Fibroblast of villous mesenchyme (primary cell): Measurements from ENCODE around the gene ZNF655. TPM values are rescaled to one million over a fixed set of nuclear protein-coding genes. Genes with fewer than 3 reads are reported as not detected.

ENCODE experiments used
- DNase-seq: peaks from one replicate; pipeline ENCODE4 v3.0.0-alpha.2; 2010; ENCODE audit warnings: low read depth
- H3K4me3 ChIP-seq: 2 replicates; pipeline ENCODE4 v1.5.1; 2011; ENCODE audit warnings: low read depth, mild to moderate bottlenecking, low read length
- total RNA-seq: library from RNA; depleted of rRNA; stranded (reverse); fragments of >200 nt; gene quantifications from 2 replicates; pipeline ENCODE4 v1.2.3, GENCODE V29; 2012
- TF ChIP-seq, protein P1 (sequence below): IDR thresholded peaks from 2 replicates; pipeline ENCODE4 v1.5.1; 2012; ENCODE audit warnings: low read depth, mild to moderate bottlenecking, low read length; ENCODE audit not compliant: insufficient read depth

The ZNF655 gene
- total RNA-seq, 1 donor, result 88.5 TPM

DNA sequence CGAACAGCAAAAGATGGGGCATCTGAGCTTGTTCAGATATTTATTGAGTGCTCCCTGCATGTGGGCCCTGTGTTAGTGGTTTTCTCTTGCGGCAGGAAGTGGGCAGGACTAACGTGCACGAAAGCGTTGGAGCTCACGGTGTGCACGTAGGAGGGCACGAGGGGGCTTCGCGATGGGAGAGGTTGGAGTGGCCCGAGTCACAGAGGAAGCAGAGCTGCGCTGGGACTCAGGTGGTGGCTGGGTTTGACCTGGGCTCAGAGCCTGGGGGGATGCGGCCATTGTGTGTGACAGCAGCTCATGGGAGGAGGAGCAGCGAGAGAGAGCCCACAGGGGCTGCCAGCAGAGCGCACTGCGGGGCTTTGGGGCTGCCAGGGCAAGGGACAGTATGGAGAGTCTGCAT is 66.0 kb downstream of the ZNF655 start:
- TF ChIP-seq, protein P1, sequence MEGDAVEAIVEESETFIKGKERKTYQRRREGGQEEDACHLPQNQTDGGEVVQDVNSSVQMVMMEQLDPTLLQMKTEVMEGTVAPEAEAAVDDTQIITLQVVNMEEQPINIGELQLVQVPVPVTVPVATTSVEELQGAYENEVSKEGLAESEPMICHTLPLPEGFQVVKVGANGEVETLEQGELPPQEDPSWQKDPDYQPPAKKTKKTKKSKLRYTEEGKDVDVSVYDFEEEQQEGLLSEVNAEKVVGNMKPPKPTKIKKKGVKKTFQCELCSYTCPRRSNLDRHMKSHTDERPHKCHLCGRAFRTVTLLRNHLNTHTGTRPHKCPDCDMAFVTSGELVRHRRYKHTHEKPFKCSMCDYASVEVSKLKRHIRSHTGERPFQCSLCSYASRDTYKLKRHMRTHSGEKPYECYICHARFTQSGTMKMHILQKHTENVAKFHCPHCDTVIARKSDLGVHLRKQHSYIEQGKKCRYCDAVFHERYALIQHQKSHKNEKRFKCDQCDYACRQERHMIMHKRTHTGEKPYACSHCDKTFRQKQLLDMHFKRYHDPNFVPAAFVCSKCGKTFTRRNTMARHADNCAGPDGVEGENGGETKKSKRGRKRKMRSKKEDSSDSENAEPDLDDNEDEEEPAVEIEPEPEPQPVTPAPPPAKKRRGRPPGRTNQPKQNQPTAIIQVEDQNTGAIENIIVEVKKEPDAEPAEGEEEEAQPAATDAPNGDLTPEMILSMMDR, result no peak
- no peak for DNase-seq
- no peak overlapping the region for H3K4me3 ChIP-seq

DNA sequence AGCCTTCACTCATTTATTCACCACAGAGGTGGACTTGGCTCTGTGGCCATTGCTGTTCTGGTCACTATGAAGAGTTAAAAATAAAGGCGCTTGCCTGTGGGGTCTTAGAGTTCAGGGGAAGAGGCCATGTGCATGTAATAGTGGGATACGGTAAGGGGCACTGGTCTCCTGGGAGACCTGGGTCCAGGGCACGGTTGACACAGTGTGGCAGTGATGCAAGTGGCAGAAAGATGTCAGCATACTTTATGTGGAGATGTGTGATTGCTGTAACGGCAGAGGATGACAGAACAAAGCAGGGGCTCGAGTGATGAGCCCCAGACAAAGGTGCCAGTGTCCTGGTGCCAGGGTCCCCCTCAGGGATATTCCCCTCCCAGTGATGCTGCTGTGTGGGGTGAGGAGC is 66.9 kb downstream of the ZNF655 start:
- TF ChIP-seq, protein P1, result no peak
- DNase-seq, result no peak
- H3K4me3 ChIP-seq, result no peak overlapping the region

DNA sequence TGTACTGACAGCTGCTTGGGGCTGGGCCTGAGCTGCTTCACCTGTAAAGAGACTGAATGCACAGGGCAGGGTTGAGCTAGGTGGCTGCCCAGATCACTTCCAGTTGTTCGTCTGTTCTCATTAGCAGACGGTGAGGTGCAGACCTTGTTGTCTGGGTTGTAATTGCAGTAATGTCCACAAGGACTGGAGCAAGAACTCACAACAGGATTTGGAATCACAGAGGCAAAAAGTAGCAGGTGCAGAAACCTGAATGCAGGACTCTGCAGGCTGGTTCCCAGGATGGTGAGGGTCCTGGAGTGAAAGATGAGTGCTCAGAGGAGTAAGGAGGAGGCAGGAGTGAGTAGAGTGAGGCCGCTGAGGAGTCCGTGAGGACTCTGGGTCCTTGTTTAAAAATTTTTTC is 67.5 kb downstream of the ZNF655 start:
- TF ChIP-seq, protein P1, result no peak

More for the DNA sequence above, 67.5 kb downstream of the ZNF655 start:
- no peak overlapping the region for H3K4me3 ChIP-seq
- no peak for DNase-seq

Other genes starting within 250 kb of the ZNF655 start
- gene ARPC1A, start 232.7 kb upstream of the ZNF655 start, total RNA-seq, result 158 and 160 TPM in 2 replicates
- gene ARPC1B, start 183.9 kb upstream of the ZNF655 start, total RNA-seq, result 186 and 241 TPM in 2 replicates
- gene PDAP1, start 150.0 kb upstream of the ZNF655 start, total RNA-seq, result 34.5 and 38.0 TPM in 2 replicates
- gene BUD31, start 149.7 kb upstream of the ZNF655 start, total RNA-seq, result 101 and 170 TPM in 2 replicates
- gene PTCD1, start 119.8 kb upstream of the ZNF655 start, total RNA-seq, result 7.7 and 8.2 TPM in 2 replicates
- gene CPSF4, start 119.7 kb upstream of the ZNF655 start, total RNA-seq, result 33.8 and 38.4 TPM in 2 replicates
- 190 and 573 TPM in 2 replicates for gene ATP5MF, start 92.5 kb upstream of the ZNF655 start, total RNA-seq
- 9.3 and 11.7 TPM in 2 replicates for gene ZNF789, start 85.8 kb upstream of the ZNF655 start, total RNA-seq
- gene ZNF394, start 58.4 kb upstream of the ZNF655 start, total RNA-seq, result 22.5 and 30.2 TPM in 2 replicates
- 11.6 and 17.7 TPM in 2 replicates for gene ZKSCAN5, start 54.0 kb upstream of the ZNF655 start, total RNA-seq
- gene FAM200A, start 6.5 kb upstream of the ZNF655 start, total RNA-seq, result 5.5 and 9.5 TPM in 2 replicates
- 0.43 and 1.6 TPM in 2 replicates for gene TMEM225B, start 39.6 kb downstream of the ZNF655 start, total RNA-seq
- 11.9 and 13.4 TPM in 2 replicates for gene ZSCAN25, start 58.3 kb downstream of the ZNF655 start, total RNA-seq
- under 0.01 and 0.43 TPM in 2 replicates for gene CYP3A5, start 121.4 kb downstream of the ZNF655 start, total RNA-seq
- not detected in 2 replicates for gene CYP3A7, start 176.6 kb downstream of the ZNF655 start, total RNA-seq
- gene CYP3A4, start 225.5 kb downstream of the ZNF655 start, total RNA-seq, result not detected in 2 replicates